SK-N-SH treated with all-trans-retinoic acid at 6 μM for 48 hours (cell line): Measurements from ENCODE around the gene ALOX12B.

Experiments used
- ATAC-seq: fragments of 200-7000 bp; cut with Tn5 transposase; 3 replicates; pipeline ENCODE4 v1.9.1; 2020; ENCODE audit warnings: mild to moderate bottlenecking, moderate library complexity
- ARNTL ChIP-seq: fragments of 450-650 bp; formaldehyde crosslinking; IDR thresholded peaks from 2 replicates; pipeline ENCODE4 v1.5.0; 2020; ENCODE audit warnings: low read depth, mild to moderate bottlenecking, moderate library complexity, borderline replicate concordance
- CSDC2 ChIP-seq: fragments of 250-450 bp; sonication (Bioruptor Pico); IDR thresholded peaks from 2 replicates; pipeline ENCODE4 v1.5.0; 2020; ENCODE audit warnings: mild to moderate bottlenecking, moderate library complexity
- ESRRG ChIP-seq: fragments of 250-450 bp; sonication (Bioruptor Pico); IDR thresholded peaks from 2 replicates; pipeline ENCODE4 v1.6.1; 2021; ENCODE audit warnings: mild to moderate bottlenecking
- GLIS3 ChIP-seq: fragments of 250-450 bp; sonication (Bioruptor Pico); IDR thresholded peaks from 2 replicates; pipeline ENCODE4 v1.5.0; 2020; ENCODE audit warnings: mild to moderate bottlenecking, moderate library complexity
- ISL1 ChIP-seq: fragments of 250-450 bp; sonication (Bioruptor Pico); IDR thresholded peaks from 2 replicates; pipeline ENCODE4 v2.1.2; 2022; ENCODE audit warnings: mild to moderate bottlenecking, moderate library complexity
- OSR1 ChIP-seq: fragments of 250-450 bp; sonication (Bioruptor Pico); IDR thresholded peaks from 2 replicates; pipeline ENCODE4 v1.8.0; 2022; ENCODE audit warnings: moderate library complexity, mild to moderate bottlenecking, inconsistent platforms
- PPARA ChIP-seq: fragments of 250-450 bp; sonication (Bioruptor Pico); IDR thresholded peaks from 2 replicates; pipeline ENCODE4 v1.5.0; 2020; ENCODE audit warnings: mild to moderate bottlenecking, borderline replicate concordance
- RARB ChIP-seq: fragments of 250-450 bp; sonication (Bioruptor Pico); IDR thresholded peaks from 2 replicates; pipeline ENCODE4 v1.8.0; 2021; ENCODE audit warnings: mild to moderate bottlenecking, moderate library complexity
- SNAI2 ChIP-seq: fragments of 250-450 bp; sonication (Bioruptor Pico); IDR thresholded peaks from 2 replicates; pipeline ENCODE4 v1.5.0; 2020; ENCODE audit warnings: mild to moderate bottlenecking, moderate library complexity
- TCF4 ChIP-seq: fragments of 250-450 bp; sonication (Bioruptor Pico); IDR thresholded peaks from 2 replicates; pipeline ENCODE4 v1.8.0; 2021; ENCODE audit warnings: mild to moderate bottlenecking, moderate library complexity, borderline replicate concordance
- TOX ChIP-seq: fragments of 250-450 bp; sonication (Bioruptor Pico); IDR thresholded peaks from 2 replicates; pipeline ENCODE4 v1.8.0; 2021; ENCODE audit warnings: mild to moderate bottlenecking, moderate library complexity, borderline replicate concordance
- ZFP3 ChIP-seq: fragments of 250-450 bp; sonication (Bioruptor Pico); IDR thresholded peaks from 2 replicates; pipeline ENCODE4 v1.5.0; 2020; ENCODE audit warnings: mild to moderate bottlenecking, moderate library complexity
- ZFP30 ChIP-seq: fragments of 450-650 bp; formaldehyde crosslinking; IDR thresholded peaks from 2 replicates; pipeline ENCODE4 v1.5.0; 2022; ENCODE audit warnings: mild to moderate bottlenecking, moderate library complexity
- ZNF70 ChIP-seq: fragments of 450-650 bp; formaldehyde crosslinking; IDR thresholded peaks from 2 replicates; pipeline ENCODE4 v1.5.0; 2020; ENCODE audit warnings: mild to moderate bottlenecking, moderate library complexity
- TF ChIP-seq, protein P1 (sequence below): fragments of 250-450 bp; sonication (Bioruptor Pico); IDR thresholded peaks from 2 replicates; pipeline ENCODE4 v1.5.1; 2020; ENCODE audit warnings: low read depth, mild to moderate bottlenecking, moderate library complexity
- TF ChIP-seq, protein P2 (sequence below): fragments of 250-450 bp; sonication (Bioruptor Pico); IDR thresholded peaks from 2 replicates; pipeline ENCODE4 v1.8.0; 2021; ENCODE audit warnings: low read depth, mild to moderate bottlenecking, moderate library complexity, borderline replicate concordance

ALOX12B gene

DNA sequence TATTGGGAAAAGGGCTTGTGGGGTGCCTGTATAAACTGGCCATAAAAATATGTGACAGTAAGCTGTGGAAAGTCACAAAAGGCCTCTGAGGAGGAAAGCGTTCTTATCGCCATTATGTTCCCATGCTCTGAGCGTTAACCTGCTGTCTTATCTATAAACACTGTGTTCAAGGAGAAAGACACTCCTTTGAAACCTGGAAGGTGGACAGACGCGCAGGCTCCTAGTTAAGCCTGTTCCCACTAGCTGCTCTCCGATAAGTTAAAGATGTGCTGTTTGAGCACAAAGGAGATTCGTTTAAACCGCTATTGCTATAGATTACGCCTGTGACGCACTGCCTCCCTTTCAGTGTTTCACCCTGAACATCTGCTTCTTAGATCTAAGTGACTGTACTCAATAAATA lies 5.2 kb downstream of the ALOX12B start (continued):
- TF ChIP-seq, protein P1, sequence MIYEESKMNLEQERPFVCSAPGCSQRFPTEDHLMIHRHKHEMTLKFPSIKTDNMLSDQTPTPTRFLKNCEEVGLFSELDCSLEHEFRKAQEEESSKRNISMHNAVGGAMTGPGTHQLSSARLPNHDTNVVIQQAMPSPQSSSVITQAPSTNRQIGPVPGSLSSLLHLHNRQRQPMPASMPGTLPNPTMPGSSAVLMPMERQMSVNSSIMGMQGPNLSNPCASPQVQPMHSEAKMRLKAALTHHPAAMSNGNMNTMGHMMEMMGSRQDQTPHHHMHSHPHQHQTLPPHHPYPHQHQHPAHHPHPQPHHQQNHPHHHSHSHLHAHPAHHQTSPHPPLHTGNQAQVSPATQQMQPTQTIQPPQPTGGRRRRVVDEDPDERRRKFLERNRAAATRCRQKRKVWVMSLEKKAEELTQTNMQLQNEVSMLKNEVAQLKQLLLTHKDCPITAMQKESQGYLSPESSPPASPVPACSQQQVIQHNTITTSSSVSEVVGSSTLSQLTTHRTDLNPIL (CRISPR knock-in tag), result no peak
- TF ChIP-seq, protein P2, sequence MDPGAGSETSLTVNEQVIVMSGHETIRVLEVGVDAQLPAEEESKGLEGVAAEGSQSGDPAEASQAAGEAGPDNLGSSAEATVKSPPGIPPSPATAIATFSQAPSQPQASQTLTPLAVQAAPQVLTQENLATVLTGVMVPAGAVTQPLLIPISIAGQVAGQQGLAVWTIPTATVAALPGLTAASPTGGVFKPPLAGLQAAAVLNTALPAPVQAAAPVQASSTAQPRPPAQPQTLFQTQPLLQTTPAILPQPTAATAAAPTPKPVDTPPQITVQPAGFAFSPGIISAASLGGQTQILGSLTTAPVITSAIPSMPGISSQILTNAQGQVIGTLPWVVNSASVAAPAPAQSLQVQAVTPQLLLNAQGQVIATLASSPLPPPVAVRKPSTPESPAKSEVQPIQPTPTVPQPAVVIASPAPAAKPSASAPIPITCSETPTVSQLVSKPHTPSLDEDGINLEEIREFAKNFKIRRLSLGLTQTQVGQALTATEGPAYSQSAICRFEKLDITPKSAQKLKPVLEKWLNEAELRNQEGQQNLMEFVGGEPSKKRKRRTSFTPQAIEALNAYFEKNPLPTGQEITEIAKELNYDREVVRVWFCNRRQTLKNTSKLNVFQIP (CRISPR knock-in tag), result no peak
- TF ChIP-seq RARB (CRISPR knock-in tag) (no peak), ZFP30 (CRISPR knock-in tag) (no peak), CSDC2 (CRISPR knock-in tag) (no peak), ESRRG (CRISPR knock-in tag) (no peak), ARNTL (CRISPR knock-in tag) (no peak)
- TF ChIP-seq, all 23 proteins: peak for 0

DNA sequence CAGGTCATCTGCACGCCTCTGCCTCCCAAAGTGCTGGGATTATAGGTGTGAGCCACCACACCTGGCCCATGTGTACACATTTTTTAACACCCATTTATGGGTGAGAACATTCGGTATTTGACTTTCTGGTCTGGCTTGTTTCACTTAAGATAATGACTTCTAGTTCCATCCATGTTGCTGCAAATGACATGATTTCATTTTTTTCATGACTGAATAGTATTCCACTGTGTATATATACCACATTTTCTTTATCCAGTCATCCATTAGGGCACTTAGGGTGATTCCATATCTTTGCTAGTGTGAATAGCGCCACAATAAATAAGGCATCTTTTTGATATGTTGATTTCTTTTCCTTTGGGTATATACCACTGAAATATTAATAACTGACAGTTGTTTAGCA lies 5.6 kb downstream of the ALOX12B start:
- ATAC-seq, result no peak
- TF ChIP-seq RARB (CRISPR knock-in tag), result no peak
- TF ChIP-seq TCF4 (CRISPR knock-in tag), result no peak
- no peak for TF ChIP-seq ARNTL (CRISPR knock-in tag)
- no peak for TF ChIP-seq ZFP3 (CRISPR knock-in tag)
- no peak for TF ChIP-seq TOX (CRISPR knock-in tag)
- no peak for TF ChIP-seq GLIS3 (CRISPR knock-in tag)
- no peak for TF ChIP-seq PPARA
- TF ChIP-seq, protein P1 (CRISPR knock-in tag), result no peak

DNA sequence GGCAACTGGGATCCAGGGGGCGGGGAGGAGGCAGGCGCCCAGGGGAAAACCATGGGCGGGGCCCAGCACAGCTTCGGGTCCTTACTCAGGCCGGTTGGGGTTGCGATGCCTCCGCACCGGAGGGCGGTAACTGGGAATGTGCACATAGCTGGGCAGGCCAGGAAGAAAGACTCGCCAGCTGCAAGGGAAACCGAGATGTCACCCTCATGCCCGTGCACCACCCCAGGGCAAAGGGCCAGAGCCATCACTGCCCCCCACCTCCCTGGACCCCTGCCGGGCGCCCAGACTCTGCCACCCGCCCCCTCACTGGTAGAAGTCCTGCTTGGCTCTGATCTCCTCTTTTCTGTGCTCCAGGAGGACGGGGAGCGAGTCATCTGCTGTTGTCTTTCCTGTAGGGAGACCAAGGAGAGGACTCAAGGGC lies 6.7 kb downstream of the ALOX12B start:
- no peak for ATAC-seq
- TF ChIP-seq, protein P1 (CRISPR knock-in tag), result no peak
- TF ChIP-seq GLIS3 (CRISPR knock-in tag) (no peak), ISL1 (CRISPR knock-in tag) (no peak), ZNF70 (CRISPR knock-in tag) (no peak), ESRRG (CRISPR knock-in tag) (no peak), TOX (CRISPR knock-in tag) (no peak), TCF4 (CRISPR knock-in tag) (no peak), ZFP30 (CRISPR knock-in tag) (no peak), SNAI2 (CRISPR knock-in tag) (no peak)
- TF ChIP-seq, protein P2 (CRISPR knock-in tag), result no peak

DNA sequence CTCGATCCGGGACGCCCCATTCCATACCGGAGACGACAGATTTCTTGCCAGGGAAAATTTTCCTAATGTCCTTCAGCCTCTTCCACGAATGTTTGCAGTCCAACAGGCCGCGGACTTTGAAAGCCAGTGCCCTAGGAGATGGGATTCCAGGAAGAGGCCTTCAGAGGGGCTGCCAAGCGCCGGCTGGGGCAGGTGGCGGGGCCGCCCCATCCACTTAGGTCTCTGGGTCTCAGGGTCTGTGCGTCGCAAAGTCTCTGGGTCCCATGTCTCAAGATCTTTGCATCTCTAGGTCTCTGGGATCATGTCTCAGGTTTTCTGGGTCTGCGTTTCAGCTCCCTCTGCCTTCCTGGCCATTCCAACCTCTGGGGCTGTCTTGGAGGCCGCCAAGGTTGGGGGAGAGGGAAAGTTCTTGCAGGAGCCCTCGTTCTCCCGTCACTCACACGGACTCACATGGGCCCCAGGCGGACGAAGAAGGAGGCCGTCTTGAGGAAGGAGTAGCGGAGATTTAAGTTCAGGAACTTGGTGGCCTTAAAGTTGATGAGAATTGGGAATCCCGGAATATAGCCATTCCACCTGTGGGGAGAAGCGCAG lies 7.2 kb downstream of the ALOX12B start:
- no peak; the same call in 2 of the 3 replicates for ATAC-seq
- TF ChIP-seq, protein P2 (CRISPR knock-in tag), result no peak
- TF ChIP-seq GLIS3 (CRISPR knock-in tag), result no peak
- no peak for TF ChIP-seq OSR1
